HTERT RPE-1 (cell line): Measurements from ENCODE around the gene TRIM44.

Source experiments
- in situ Hi-C: fragments of 300-500 bp; cut with MboI; formaldehyde crosslinking; loops from 4 replicates; pipeline ENCODE4 v1.14.3; 2020; ENCODE audit warnings: low sequenced_read_pairs

Gene TRIM44

GRCh38 chr11:35671396-35672127, 9.0 kb downstream of the TRIM44 start:
- in situ Hi-C loops = no loop called here

- in situ Hi-C loops = no loop called here
Measured at GRCh38 chr11:35672608-35673007, 10.0 kb downstream of the TRIM44 start.

DNA sequence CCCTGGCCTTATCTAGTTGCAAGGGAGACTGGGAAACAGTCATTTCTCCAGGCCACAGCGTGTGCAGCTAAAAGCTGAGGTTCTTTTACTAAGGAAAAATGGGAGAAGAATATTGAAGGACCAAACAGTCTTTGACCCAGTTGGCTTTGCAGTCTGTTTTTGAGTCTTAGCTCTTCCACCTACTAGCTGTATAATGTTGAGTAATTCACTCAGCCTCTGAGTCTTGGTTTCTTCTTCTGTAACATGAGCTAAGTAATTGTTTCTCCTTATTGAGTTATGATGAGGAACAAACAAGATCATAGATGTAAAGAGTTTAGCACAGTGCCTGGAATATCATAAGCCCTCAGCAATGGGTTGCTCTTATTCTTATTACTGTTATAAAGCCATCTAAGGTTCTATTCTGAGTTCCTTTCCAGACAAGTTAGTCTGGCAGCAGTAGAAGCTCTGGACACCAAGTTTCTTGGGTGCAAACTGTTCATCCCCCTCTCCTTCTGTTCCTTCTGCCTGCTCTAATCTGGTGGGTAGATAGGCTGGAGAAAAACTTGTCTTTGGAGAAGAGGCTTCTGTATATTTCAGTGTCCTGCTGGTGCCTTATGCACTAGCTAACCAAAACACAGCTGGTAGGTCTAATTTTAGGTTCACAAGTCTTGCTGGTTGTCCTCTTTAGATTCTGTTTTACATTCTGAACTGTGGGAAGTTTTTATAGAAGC, 13.5 kb downstream of the TRIM44 start:
- in situ Hi-C loops = no loop called here

GRCh38 chr11:35676611-35676965, 14.0 kb downstream of the TRIM44 start:
- in situ Hi-C loops = no loop called here

GRCh38 chr11:35677904-35678303, 15.3 kb downstream of the TRIM44 start:
- in situ Hi-C loops = no loop called here

DNA sequence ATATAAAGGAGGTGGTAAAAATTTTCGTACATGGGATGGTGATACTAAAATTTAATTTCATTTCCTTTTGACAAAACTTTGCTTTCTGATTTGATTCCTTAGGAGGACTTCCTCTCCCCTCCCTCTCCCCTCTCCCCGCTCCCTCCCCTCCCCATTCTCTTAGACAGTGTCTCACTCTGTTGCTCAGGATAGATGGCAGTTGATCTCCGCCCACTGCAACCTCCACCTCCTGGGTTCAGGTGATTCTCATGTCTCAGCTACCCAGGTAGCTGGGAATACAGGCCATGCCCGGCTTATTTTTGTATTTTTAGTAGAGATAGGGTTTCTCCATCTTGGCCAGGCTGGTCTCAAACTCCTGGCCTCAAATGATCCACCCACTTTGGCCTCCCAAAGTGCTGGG, 15.9 kb downstream of the TRIM44 start:
- in situ Hi-C loops = no loop called here

- in situ Hi-C loops = no loop called here
Measured at GRCh38 chr11:35678975-35679374, 16.4 kb downstream of the TRIM44 start.

- in situ Hi-C loops = no loop called here
Measured at GRCh38 chr11:35680506-35680905, 17.9 kb downstream of the TRIM44 start.

DNA sequence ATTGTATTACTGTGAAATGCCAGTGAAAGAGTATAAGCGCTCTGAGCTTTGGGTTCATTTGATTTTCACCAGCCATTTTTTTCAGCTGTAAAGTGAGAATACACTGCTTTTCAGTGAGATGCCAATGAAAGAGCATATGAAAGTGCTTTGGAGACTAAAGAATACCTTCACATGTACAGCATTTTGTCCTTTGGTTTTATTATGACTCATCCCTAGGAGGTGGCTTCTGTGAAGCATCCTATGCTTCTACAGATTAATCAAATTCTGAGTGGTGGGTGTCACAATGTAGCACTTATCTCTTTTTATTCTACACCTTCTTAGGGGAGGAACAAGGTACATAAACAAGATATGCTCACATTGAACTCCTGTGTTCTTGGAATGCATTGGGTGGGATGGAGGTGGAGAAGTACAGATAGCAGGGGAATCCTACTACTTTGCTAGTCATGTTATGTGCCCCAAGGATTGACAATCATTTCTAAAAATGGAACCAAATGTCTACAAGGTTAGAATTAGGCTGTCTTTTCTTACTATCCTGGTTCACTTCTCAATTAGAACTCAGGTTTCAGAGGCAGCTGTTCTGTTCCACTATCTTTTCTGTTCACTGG, 18.7 kb downstream of the TRIM44 start:
- in situ Hi-C loops = no loop called here

DNA sequence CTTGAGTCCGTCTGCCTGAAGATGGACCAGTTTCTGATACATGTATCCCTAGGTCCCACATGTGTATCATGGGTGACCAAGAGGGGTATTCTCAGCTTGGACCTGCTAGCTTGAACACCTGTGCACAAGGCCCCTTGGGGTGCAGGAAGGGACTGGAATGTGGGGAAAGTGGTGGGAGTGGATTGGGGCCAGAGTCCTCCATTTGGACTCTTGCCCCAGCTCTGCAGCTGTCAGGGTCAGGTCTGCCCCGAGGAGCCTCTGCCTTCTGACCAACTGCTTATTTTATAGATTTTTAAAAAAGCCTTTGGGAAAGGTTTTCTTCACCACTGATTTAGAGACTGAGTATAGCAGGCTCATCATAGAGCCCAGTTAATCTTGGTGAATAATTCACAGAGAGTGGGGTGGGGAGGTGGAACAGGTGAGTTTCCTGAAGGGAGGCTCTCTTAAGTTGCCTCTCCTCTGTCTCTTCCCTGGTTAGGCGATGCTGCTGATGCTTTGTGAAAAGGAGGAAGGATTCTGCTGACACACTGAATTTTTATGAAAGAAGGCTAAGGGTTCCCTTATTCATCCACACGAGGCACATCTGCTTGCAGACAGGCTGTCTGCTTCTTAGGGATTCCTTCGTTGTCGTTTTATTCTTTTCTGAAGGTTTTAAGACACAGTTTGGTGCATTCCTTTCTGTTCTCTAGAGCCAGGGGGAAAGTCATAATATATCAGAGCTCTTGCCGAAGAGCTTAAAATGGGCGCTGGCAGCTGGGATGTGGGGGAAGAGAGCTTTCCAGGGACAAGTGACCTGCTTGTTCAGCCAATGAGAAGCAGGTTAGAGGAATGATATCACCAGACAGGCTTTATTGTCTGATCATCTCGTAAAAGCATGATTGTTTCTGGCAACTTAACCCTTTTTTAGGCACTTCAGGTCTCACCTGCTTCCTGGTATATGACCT, 19.9 kb downstream of the TRIM44 start:
- in situ Hi-C loops = no loop called here

- in situ Hi-C loops = no loop called here
Measured at GRCh38 chr11:35683728-35684339, 21.3 kb downstream of the TRIM44 start.

GRCh38 chr11:35688023-35688422, 25.4 kb downstream of the TRIM44 start:
- in situ Hi-C loops = no loop called here

DNA sequence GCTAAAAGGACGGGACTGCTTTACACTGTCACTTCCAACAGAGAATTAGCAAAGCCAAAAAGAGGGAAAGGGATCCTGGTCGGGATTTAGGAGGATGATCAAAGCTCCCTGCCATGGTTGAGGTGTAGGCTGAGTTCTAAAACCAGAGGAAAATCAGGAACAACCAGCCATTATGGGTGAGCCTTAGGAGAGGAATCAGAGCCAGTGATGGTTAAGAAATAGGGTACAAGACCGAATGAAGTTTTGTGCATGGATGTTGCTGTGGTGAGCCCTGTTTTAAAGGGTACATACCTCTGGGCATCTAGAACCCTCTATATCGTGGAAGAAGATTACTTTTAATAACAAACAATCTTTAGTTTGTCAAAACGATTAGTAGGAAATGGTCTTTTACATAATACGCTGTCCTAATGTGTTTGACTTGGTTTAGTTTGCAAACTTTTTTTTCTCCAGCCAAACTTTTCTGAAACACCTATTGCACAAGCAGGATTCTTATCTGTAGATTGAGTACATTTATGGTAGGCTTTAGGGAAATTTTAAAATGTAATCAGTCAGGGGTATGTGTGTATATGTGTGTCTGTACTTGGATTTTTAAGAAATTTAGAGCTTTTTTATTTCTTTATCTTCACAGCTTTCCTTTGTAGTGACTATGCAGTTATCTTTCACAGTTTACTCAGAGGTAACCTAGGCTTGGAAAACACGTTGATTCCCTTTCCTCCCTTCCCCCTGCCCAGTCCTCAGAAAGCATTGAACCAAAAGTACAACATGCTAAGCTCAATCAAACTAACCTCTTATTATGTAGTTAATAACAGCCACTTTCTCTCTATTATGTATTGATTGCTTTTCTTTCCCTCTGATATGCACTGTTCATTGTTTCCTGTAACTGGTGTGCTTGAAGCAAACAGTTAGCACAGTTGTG, 26.8 kb downstream of the TRIM44 start:
- in situ Hi-C loops = no loop called here

DNA sequence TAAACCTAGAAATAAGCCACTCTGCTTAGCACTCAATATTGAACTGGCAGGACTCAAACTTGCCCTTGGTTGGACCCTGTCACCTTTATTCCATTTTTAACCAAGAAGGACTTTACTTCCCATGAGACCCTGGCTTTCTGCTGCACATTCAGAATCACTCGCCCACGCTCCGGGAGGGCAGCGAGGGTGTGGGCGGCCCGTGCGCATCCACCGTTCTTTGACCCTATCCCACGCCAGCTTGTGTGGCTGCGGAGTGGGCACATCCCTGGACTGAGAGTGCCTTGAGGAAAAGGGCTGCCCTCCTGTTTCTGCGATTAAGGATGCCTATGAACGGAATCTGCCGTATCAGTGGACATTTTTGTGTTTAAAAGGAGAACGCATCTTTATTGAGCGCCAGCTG, 39.6 kb downstream of the TRIM44 start:
- in situ Hi-C loops = no loop called here

DNA sequence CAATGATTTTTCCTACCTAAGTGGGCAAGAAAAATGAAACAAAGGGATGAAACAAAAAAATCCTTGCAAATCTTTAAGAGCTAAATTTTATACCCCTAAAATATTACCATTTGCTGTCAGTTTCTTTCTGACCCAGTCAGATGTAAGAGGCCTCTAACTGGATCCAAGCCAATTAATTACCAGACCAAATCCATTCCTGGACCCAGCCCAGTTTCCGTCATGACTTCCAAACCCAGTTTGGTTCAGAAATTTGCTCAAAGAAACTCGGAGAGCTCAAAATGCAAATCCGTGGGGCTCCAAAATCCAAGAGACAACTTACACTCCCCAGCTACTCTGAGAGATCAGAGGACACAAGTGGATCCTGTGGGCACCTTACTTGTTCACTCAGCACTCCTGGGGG, 46.8 kb downstream of the TRIM44 start:
- in situ Hi-C loops = no loop called here

GRCh38 chr11:35711173-35711910, 48.8 kb downstream of the TRIM44 start:
- in situ Hi-C loops = no loop called here

GRCh38 chr11:35711924-35712323, 49.3 kb downstream of the TRIM44 start:
- in situ Hi-C loops = no loop called here

- in situ Hi-C loops = no loop called here
Measured at GRCh38 chr11:35712533-35712932, 50.0 kb downstream of the TRIM44 start.
